Panc1 (cell line): Measurements from ENCODE around the gene HOXA5. TPM values are rescaled to one million over a fixed set of nuclear protein-coding genes. Genes with fewer than 3 reads are reported as not detected.

ENCODE experiments used
- ATAC-seq: fragments of 200-7000 bp; cut with Tn5 transposase; 2 replicates; pipeline ENCODE4 v1.9.1; 2020; ENCODE audit warnings: mild to moderate bottlenecking, moderate library complexity
- BruUV-seq: library from RNA; stranded (reverse); fragments of 400-500 nt; replicated peaks from 2 replicates; lab custom pipeline; 2021; lab: Mats Ljungman, UMichigan
- CTCF ChIA-PET: fragments of 300-600 bp; sonication (Branson Sonifier 250); formaldehyde crosslinking; loops from one replicate; lab custom pipeline; 2022; ENCODE audit warnings: antibody characterized with exemption; lab: Charles Lee
- POLR2A ChIA-PET: fragments of 300-600 bp; sonication (Branson Sonifier 250); formaldehyde crosslinking; loops from one replicate; lab custom pipeline; 2022; ENCODE audit warnings: antibody characterized with exemption; lab: Charles Lee
- DNase-seq: peaks from one replicate; pipeline ENCODE4 v3.0.0-alpha.2; 2010; ENCODE audit warnings: low read depth, low spot score
- H3K27ac ChIP-seq: 2 replicates; pipeline ENCODE4 v1.5.1; 2011; ENCODE audit warnings: mild to moderate bottlenecking, low read length, inconsistent platforms
- H3K27me3 ChIP-seq: fragments of 200-500 bp; sonication (Bioruptor generic); 2 replicates; pipeline ENCODE4 v1.6.0; 2014; ENCODE audit warnings: low read length, inconsistent platforms; ENCODE audit not compliant: control insufficient read depth, insufficient read depth
- H3K36me3 ChIP-seq: fragments of 200-500 bp; sonication (Bioruptor generic); 2 replicates; pipeline ENCODE4 v1.5.1; 2014; ENCODE audit warnings: inconsistent platforms, mild to moderate bottlenecking, low read length, moderate library complexity; ENCODE audit not compliant: control insufficient read depth, insufficient read depth
- H3K4me1 ChIP-seq: 2 replicates; pipeline ENCODE4 v1.5.1; 2011; ENCODE audit warnings: inconsistent platforms, mild to moderate bottlenecking, low read length, moderate library complexity; ENCODE audit not compliant: control insufficient read depth, insufficient read depth
- H3K4me3 ChIP-seq, 2 experiments: 2 replicates each; pipeline ENCODE4 v1.5.1; 2011 to 2012; ENCODE audit warnings: low read depth in 2 of 2, low read length in 2 of 2, mild to moderate bottlenecking in 2 of 2, inconsistent platforms in 1 of 2, moderate library complexity in 1 of 2
- H3K9me3 ChIP-seq: fragments of 200-500 bp; sonication (Bioruptor generic); 2 replicates; pipeline ENCODE4 v1.5.1; 2014; ENCODE audit warnings: low read depth, mild to moderate bottlenecking, inconsistent platforms, low read length, moderate library complexity; ENCODE audit not compliant: control insufficient read depth, insufficient read depth
- CTCF ChIP-seq: fragments of 450-650 bp; IDR thresholded peaks from 2 replicates; pipeline ENCODE4 v1.5.1; 2017; ENCODE audit warnings: mild to moderate bottlenecking
- POLR2AphosphoS5 ChIP-seq: IDR thresholded peaks from 2 replicates; pipeline ENCODE4 v1.6.1; 2012; ENCODE audit warnings: mild to moderate bottlenecking, low read depth, low read length, moderate library complexity
- REST ChIP-seq, 2 experiments: IDR thresholded peaks; 2 replicates each; pipeline ENCODE4 v1.6.1; 2011 to 2012; ENCODE audit warnings: low read depth in 2 of 2, control low read depth in 1 of 2, low read length in 1 of 2, mild to moderate bottlenecking in 1 of 2, moderate library complexity in 1 of 2; ENCODE audit not compliant: insufficient read depth in 1 of 2
- SIN3A ChIP-seq: IDR thresholded peaks from 2 replicates; pipeline ENCODE4 v1.6.1; 2012; ENCODE audit warnings: low read depth, mild to moderate bottlenecking, low read length, moderate library complexity, borderline replicate concordance; ENCODE audit not compliant: insufficient read depth
- TCF7L2 ChIP-seq: IDR thresholded peaks from 2 replicates; pipeline ENCODE4 v1.6.1; 2011; ENCODE audit warnings: mild to moderate bottlenecking, low read depth, low read length, inconsistent platforms
- in situ Hi-C: cut with HindIII; loops from 2 replicates; pipeline ENCODE4 v1.10.0; 2016; ENCODE audit warnings: low sequenced_read_pairs, low pct_unique_long_range_greater_than_20kb
- intact Hi-C: fragments of 100-400 bp; cut with micrococcal nuclease; formaldehyde crosslinking; loops from one replicate; pipeline ENCODE4 v1.10.0; 2022; ENCODE audit not compliant: unreplicated experiment
- total RNA-seq: library from RNA; stranded (reverse); gene quantifications from one replicate; pipeline ENCODE4 v1.2.1, GENCODE V29; 2021; ENCODE audit not compliant: unreplicated experiment

HOXA5 gene
- total RNA-seq, 1 experiment from 2014 or later = 3.9 TPM

GRCh38 chr7:27182861-27183681 lies 39.6 kb upstream of the HOXA5 start:
- ChIA-PET POLR2A (interaction anchor here (0.7 kb wide), 1 partner anchor 36 kb away, joined by 5 read pairs; no protein-coding TSS in a partner anchor), CTCF (interaction anchor here (0.5 to 0.7 kb wide), 2 partner anchors 320 to 913 kb away, joined by 3 to 13 read pairs; no protein-coding TSS in a partner anchor)
- BruUV-seq = no TSS peak
- DNase-seq (no peak), ATAC-seq (no peak)
- H3K9me3 ChIP-seq = no peaks in the 10 kb centered on the region
- peak overlapping the region; percentile 71; the same call in 1 of the 2 replicates for H3K27ac ChIP-seq
- TF ChIP-seq TCF7L2 (no peak), SIN3A (no peak), REST (IDR thresholded peaks at IDR 0.05; ENCODE audit: insufficient read depth in 1 of 2, low read depth in 2 of 2, low read length in 1 of 2) (no peak), POLR2AphosphoS5 (no peak)
- no peaks in the 10 kb centered on the region for H3K36me3 ChIP-seq
- H3K27me3 ChIP-seq = no peaks in the 10 kb centered on the region
- H3K4me3 ChIP-seq = peak overlapping the region; percentile 53 to 88; a peak in 2 of 4 replicates
- H3K4me1 ChIP-seq = peaks cover 22% of the 10 kb centered on the region
- intact Hi-C loops (no loop called here), in situ Hi-C loops (no loop called here)

GRCh38 chr7:27182285-27182841 lies 38.9 kb upstream of the HOXA5 start:
- ChIA-PET CTCF (interaction anchor here (0.6 kb wide), 1 partner anchor 12 kb away, joined by 7 read pairs; no protein-coding TSS in a partner anchor), POLR2A (no interaction called here)
- Histone ChIP-seq H3K9me3 (no peaks in the 10 kb centered on the region), H3K27ac (no peak overlapping the region), H3K27me3 (no peaks in the 10 kb centered on the region), H3K36me3 (no peaks in the 10 kb centered on the region), H3K4me1 (peaks cover 22% of the 10 kb centered on the region), H3K4me3 (no peak overlapping the region)
- ATAC-seq (no peak), DNase-seq (no peak)
- TF ChIP-seq SIN3A (no peak), POLR2AphosphoS5 (no peak), CTCF (no peak), REST (IDR thresholded peaks at IDR 0.05; ENCODE audit: insufficient read depth in 1 of 2, low read depth in 2 of 2, low read length in 1 of 2) (no peak), TCF7L2 (no peak)
- in situ Hi-C loops = no loop called here
- intact Hi-C loops = no loop called here
- no TSS peak for BruUV-seq
